Heart left ventricle (tissue), 13 donors: ENCODE measurements around the gene ANAPC15.

Source experiments
- CTCF ChIP-seq, 12 donors: fragments of 200-600 bp; sonication (generic) in 4 of 12; IDR thresholded peaks; one replicate each; pipeline versions ENCODE4 v1.5.0 to v1.8.0; 2018 to 2022; ENCODE audit warnings: antibody characterized with exemption in 12 of 12, mild to moderate bottlenecking in 5 of 12
- POLR2A ChIP-seq, 2 donors: fragments of 450-650 bp; IDR thresholded peaks; one replicate each; pipeline ENCODE4 v1.6.1; 2017; ENCODE audit warnings: antibody characterized with exemption in 2 of 2, mild to moderate bottlenecking in 2 of 2, moderate library complexity in 2 of 2
- donor health status: ischemic (EF 13 %, LVEDD 7.1; RV severe dilation, severe dysfunction).
- donor health status: DM: no; HTN: yes; CAD: no.
- donor health status: DM: no; HTN: no; CAD: no.
- donor health status: ischemic (EF 25% LVEDD 6.9; RV normal size, moderate dysfunction).
- donor health status: ischemic (EF 25% LVEDD 5.7; RV mildly dilated, moderate dysfunction).
- donor health status: ischemic (EF 35%, LVEDD 5.7; RV mildly dilated, moderate dysfunction).
- donor health status: nonischemic (EF 11% LVEDD 7.7; RV severe dilation, severe dysfunction).
- donor health status: DM: yes; HTN: yes; CAD: no.
- donor health status: PGD.
- donor health status: ischemic (EF 29% LVEDD 5.4; RV normal size, mild dysfunction).
- donor health status: nonischemic (EF 23%, LVEDD 6.1; RV moderate dilation, normal function).

GRCh38 chr11:72100462-72100861, 12.0 kb downstream of the ANAPC15 start:
- no peak for TF ChIP-seq CTCF (IDR thresholded peaks at IDR 0.05)
- TF ChIP-seq POLR2A (IDR thresholded peaks at IDR 0.05): no peak
